ENCODE measurements around the gene TBX6.
"Not testable (repeated sequence)": the region's sequence is repeated elsewhere in the genome, so short reads cannot be mapped to it uniquely, and the experiment has no call there.

The TBX6 gene

GRCh38 chr16:30091474-30092372, at the start of gene TBX6:
TBX6 (minus strand) TSS chr16:30091924; CDS start chr16:30091193, 731 bp downstream.
- DNase-seq = peak; percentile 82

GRCh38 chr16:30139583-30140481, 48.1 kb upstream of the TBX6 start:
- DNase-seq = no peak

GRCh38 chr16:30137897-30138296, 46.2 kb upstream of the TBX6 start:
- DNase-seq = no peak

- DNase-seq = peak; percentile 17
These were observed 45.4 kb upstream of the TBX6 start for GRCh38 chr16:30136971-30137605.

- DNase-seq = no peak
These were observed 40.9 kb upstream of the TBX6 start for GRCh38 chr16:30132591-30132990.

- peak; percentile 72 for DNase-seq
These were observed 40.2 kb upstream of the TBX6 start for GRCh38 chr16:30131869-30132475.

GRCh38 chr16:30127993-30128392, 36.3 kb upstream of the TBX6 start:
- DNase-seq = no peak

- DNase-seq = not testable (repeated sequence)
These were observed 34.0 kb upstream of the TBX6 start for GRCh38 chr16:30125690-30126089.

GRCh38 chr16:30124985-30125379, 33.3 kb upstream of the TBX6 start:
- no peak for DNase-seq

- no peak for DNase-seq
These were observed 31.0 kb upstream of the TBX6 start for GRCh38 chr16:30122604-30123160.

GRCh38 chr16:30121741-30122571, 30.2 kb upstream of the TBX6 start:
- DNase-seq = no peak

- DNase-seq = no peak
These were observed 28.8 kb upstream of the TBX6 start for GRCh38 chr16:30120340-30121105.

- DNase-seq = no peak
These were observed 27.7 kb upstream of the TBX6 start for GRCh38 chr16:30119428-30119827.

- DNase-seq = no peak
These were observed 26.0 kb upstream of the TBX6 start for GRCh38 chr16:30117768-30118167.

GRCh38 chr16:30116291-30117207, 24.8 kb upstream of the TBX6 start:
- DNase-seq = no peak

GRCh38 chr16:30115238-30115637, 23.5 kb upstream of the TBX6 start:
- no peak for DNase-seq

- not testable (repeated sequence) for DNase-seq
These were observed 23.1 kb upstream of the TBX6 start for GRCh38 chr16:30114833-30115232.

- no peak for DNase-seq
These were observed 22.7 kb upstream of the TBX6 start for GRCh38 chr16:30114411-30114810.

- no peak for DNase-seq
These were observed 22.1 kb upstream of the TBX6 start for GRCh38 chr16:30113711-30114333.
